GM18505 (cell line): ENCODE measurements around the gene KMT2B.

Source experiments
- ATAC-seq: cut with Tn5 transposase; IDR thresholded peaks from one replicate; pipeline ENCODE4 v1.9.1; 2021; ENCODE audit not compliant: unreplicated experiment
- POLR2A ChIP-seq: IDR thresholded peaks from 4 replicates; pipeline ENCODE4 v1.6.1; 2011; ENCODE audit warnings: borderline replicate concordance; ENCODE audit not compliant: insufficient read depth, insufficient read length; ENCODE audit errors: extremely low read depth

The KMT2B gene

GRCh38 chr19:35787227-35787799 lies 69.5 kb downstream of the KMT2B start:
- TF ChIP-seq POLR2A = no peak
- ATAC-seq = no peak
